NCI-H146 (cell line): Measurements from ENCODE around the gene HOXA13.

Experiments
- DNase-seq: peaks from one replicate; lab custom pipeline; 2025; lab: John Stamatoyannopoulos, UW

HOXA13 gene

GRCh38 chr7:27159266-27160144 is 40.4 kb downstream of the HOXA13 start:
- no peak for DNase-seq

DNA sequence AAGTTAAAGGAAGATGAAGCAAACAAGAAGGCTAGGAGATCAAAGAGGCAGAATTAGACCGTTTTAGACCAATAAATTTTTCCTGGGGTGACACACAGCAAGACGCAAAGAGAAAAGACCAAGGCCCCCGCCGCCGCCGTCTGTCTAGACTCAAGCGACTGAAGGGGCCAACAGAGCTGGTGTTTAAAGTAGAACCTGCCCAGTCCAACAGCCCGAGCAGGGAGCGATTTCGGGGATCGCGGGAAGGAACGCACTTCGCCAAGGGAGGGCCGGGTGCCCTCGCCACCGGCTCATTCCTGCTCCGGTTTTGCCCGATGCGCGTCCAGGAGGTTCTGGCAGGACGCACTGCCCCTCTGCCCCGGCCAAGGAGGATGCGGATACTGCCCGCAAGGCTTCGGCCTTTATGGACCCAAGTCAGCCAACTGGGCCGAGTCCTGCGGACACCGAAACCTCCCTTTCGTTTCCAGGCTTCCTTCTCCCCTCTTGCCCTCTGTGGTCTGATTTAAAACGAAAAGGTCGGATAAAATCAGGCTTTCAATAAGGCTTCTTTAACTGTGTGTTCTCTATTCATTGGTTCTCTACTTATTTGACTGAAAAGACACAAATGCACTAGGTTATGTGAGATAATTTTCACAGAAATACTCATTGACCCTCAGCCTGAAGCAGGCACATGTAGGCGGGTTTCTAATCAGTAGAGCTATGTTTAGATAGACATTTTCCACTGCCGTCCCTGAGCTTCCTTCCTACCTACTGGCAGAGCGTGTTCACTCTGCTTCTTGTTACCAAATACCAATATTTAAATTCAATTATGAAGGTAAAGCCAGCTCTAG is 41.2 kb downstream of the HOXA13 start:
- no peak for DNase-seq

DNA sequence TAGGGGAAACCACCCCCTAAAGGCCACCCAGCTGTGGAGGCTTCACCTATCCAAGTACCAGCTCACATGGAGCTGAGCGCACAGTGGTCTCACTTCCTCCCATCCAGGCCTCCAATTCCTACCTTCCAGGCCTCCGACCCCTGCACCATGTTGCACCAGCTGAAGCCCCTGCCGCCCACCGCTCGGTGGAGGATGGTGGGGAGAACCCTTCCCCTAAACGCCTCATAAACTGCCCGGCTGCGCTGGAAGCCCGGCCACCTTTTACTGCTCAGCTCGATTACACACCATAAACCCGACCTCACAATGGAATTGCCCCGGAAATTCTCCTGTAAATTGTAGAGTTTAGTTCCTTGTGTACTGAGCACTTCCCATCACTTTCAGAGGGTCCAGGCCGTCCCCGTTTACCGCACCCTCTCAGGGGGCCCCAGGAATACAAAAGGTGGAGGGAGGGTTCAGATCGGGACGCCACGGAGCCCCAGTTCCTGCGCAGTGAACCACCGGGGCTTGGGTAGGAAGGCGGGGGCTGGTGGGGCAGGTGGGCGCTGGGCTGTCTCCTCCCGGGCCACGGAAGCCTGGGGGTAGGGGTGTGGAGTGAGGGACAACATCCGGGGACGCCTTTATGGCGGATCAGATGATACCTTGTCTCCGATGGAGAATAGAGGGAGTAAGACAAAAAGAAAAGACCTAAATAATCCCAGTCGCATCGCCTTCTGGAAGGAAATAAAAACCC is 42.0 kb downstream of the HOXA13 start:
- no peak for DNase-seq

DNA sequence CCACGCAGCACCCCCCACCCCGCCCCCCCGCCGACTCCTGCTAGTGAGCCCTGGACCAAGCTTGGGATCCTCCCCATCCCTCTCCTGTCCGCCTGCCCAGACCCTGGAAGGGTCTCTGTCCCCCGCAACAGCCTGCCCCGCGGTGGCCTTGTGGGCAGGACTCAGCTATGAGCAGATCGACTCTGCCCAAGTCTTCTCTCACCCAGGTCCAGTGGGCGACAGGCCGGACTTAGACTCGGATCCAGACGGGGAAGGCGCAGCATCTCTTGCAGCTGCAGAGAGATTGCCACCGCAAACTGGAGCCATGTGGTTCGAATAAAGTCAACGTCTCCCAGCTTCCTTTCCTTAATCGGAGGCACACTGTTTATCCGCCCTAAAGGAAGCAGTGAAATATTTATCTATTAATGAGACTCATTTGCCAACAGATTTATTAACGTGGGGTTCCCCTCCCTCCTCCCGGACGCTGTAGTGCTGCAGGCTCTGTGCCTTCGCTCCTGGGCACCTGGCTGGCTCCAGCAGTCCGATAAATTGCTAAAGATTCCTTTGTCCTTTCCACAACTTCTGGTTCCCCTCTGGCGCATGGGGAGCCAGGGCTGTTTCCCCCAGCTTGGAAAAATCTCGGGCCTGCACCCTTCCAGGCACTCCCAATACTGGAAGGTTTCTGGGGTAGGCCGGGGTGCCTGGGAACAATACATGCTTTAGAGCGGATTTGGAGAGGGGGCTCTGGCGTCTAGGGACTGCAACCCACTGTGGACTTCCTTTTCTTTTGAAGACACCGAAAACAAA is 42.8 kb downstream of the HOXA13 start:
- DNase-seq = peak; percentile 40

DNA sequence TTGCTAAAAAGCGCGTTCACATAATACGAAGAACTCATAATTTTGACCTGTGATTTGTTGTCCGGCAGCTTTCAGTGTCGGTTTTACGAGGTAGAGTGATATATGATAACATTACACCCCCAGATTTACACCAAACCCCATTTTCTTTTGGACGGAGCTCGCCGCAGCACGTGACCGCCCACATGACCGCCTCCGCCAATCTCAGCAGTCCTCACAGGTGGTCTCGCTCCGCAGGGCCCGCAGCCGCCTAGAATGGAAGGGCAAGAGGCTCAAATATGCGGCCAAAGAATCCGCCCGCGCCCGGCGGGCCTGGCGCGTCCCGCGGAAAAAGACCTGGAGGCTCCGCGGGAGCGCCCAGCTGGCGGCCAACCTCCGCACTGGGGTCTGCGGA is 43.4 kb downstream of the HOXA13 start, which contains the start of gene HOXA7:
Gene HOXA7 (minus strand): TSS at position 168 of the 391 bp plus-strand sequence. CDS start 130 bp downstream, at position 38.
- peak; percentile 80 for DNase-seq

- DNase-seq = peak; percentile 47
Measured at GRCh38 chr7:27155816-27156507, 43.9 kb downstream of the HOXA13 start.

GRCh38 chr7:27154901-27155815 is 44.7 kb downstream of the HOXA13 start:
- no peak for DNase-seq

DNA sequence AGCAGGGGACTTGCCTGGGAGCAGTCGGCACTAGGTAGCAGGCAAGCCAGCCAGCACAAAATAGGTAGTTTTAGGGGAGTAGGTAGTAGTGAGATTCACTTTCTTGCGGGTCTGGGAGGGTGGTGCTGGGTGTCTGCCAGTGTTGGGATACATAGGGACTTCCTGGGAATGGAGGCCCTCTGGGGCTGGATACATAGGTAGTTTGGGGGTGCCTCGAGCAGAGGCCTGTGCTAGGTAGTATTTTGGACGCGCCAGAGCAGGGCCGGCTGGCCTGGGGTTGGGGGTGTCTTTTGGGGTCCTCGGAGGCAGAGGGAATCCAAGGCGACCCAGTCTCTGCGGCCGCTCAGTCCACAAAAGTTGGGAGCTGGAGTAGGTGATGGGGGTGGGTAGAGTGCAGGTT is 45.5 kb downstream of the HOXA13 start:
- DNase-seq = no peak

DNA sequence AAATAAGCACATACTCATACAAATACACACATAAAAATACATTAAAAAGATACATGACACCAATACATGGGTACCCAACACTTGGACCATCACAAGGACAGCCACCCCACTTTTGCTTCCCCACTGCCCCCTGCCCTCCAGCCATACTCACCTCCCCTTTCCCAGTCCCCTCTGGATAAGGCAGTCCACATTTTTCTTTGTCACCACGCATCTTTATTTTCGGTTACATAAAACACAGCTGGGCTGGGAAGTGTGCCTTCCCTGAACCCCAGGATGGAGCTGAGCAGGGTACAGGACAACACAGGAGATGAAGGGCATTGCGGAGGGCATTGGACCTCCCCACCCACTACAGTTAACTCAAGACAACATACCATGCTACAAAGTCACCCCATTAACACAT is 46.4 kb downstream of the HOXA13 start:
- no peak for DNase-seq

DNA sequence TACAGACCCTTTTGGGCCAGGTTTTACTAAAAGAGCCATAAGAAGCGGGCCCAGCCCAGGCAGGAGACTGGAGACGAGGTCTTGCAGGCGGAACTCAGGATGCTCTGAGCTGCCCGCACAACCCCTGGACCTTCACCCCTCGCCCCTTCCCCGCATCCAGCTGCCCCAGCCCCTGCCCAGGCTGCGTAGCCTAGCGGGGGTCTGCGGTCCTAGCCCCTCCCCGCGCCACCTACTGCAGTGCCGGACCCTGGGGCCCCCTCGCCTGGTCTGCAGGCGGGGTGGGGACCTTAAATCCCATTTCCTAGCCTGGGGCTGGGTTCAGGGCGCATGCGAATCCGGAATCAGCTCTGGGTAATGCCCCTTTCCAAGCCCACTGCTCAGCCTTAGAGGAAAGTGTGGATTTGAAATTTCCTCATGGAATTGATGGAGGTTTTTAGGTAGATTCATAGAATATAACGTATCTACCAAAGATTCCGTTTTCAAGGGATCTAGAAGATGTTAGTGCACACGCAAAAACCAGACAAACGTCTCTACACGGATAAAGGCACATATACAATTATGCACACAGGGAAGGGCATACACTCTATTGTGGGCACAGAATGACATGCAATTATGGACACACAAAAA is 47.0 kb downstream of the HOXA13 start:
- DNase-seq = no peak

GRCh38 chr7:27151931-27152815 is 47.7 kb downstream of the HOXA13 start, which contains the start of gene HOXA3:
Gene HOXA3, minus strand, starts transcription at chr7:27152583. Its CDS starts 41,943 bp downstream, at chr7:27110640.
- no peak for DNase-seq

GRCh38 chr7:27151341-27151930 is 48.5 kb downstream of the HOXA13 start:
- no peak for DNase-seq

- DNase-seq = peak; percentile 54
Measured at GRCh38 chr7:27150568-27151340, 49.1 kb downstream of the HOXA13 start.

GRCh38 chr7:27149842-27150567 is 49.9 kb downstream of the HOXA13 start:
- DNase-seq = peak; percentile 13

- no peak for DNase-seq
Measured at GRCh38 chr7:27148756-27149641, 50.9 kb downstream of the HOXA13 start.
